Testis (tissue), 2 donors: Measurements from ENCODE around the gene HTR5A.

Source experiments
- CTCF ChIP-seq, 3 experiments: fragments of 450-650 bp in 2 of 3; fragments of 200-600 bp in 1 of 3; sonication (generic) in 1 of 3; IDR thresholded peaks; one replicate each; pipeline ENCODE4 v1.5.1; 2016 to 2019; ENCODE audit warnings: antibody characterized with exemption in 3 of 3, mild to moderate bottlenecking in 2 of 3, moderate library complexity in 1 of 3
- POLR2A ChIP-seq: fragments of 450-650 bp; IDR thresholded peaks from one replicate; pipeline ENCODE4 v1.6.1; 2017; ENCODE audit warnings: antibody characterized with exemption, mild to moderate bottlenecking, moderate library complexity

- no peak for TF ChIP-seq CTCF (IDR thresholded peaks at IDR 0.05)
- TF ChIP-seq POLR2A: no peak
These were observed 14.8 kb downstream of the HTR5A start for GRCh38 chr7:155084969-155085368.
